Keratinocyte (primary cell): ENCODE results near the gene RENBP. TPM values are rescaled to one million over a fixed set of nuclear protein-coding genes. Genes with fewer than 3 reads are reported as not detected.

ENCODE experiments used
- DNase-seq: peaks from one replicate; pipeline ENCODE4 v3.0.0-alpha.2; 2011; ENCODE audit warnings: low read depth, missing footprints, low spot score
- FAIRE-seq: peaks from 2 replicates; lab custom pipeline; 2011; peaks lifted over from hg19 to GRCh38; lab: Jason Lieb, UNC
- H2AFZ ChIP-seq: 2 replicates; pipeline ENCODE4 v1.6.0; 2012; ENCODE audit warnings: low read length, control low read depth, inconsistent platforms; ENCODE audit not compliant: control insufficient read depth
- H3K27ac ChIP-seq: 2 replicates; pipeline ENCODE4 v1.5.1; 2011; ENCODE audit warnings: low read length; ENCODE audit not compliant: control insufficient read depth, insufficient read depth
- H3K27me3 ChIP-seq: 3 replicates; pipeline ENCODE4 v1.6.0; 2011; ENCODE audit warnings: low read length; ENCODE audit not compliant: control insufficient read depth, insufficient read depth; ENCODE audit errors: extremely low read depth
- H3K36me3 ChIP-seq, 2 experiments: 2 replicates in 1 of 2; 3 replicates in 1 of 2; pipeline ENCODE4 v1.5.1; 2011; ENCODE audit warnings: low read length in 2 of 2, mild to moderate bottlenecking in 1 of 2; ENCODE audit not compliant: control insufficient read depth in 2 of 2, insufficient read depth in 2 of 2; ENCODE audit errors: extremely low read depth in 1 of 2
- H3K4me1 ChIP-seq: 3 replicates; pipeline ENCODE4 v1.5.1; 2011; ENCODE audit warnings: low read length; ENCODE audit not compliant: control insufficient read depth, insufficient read depth; ENCODE audit errors: extremely low read depth
- H3K4me2 ChIP-seq: 3 replicates; pipeline ENCODE4 v1.6.0; 2011; ENCODE audit warnings: low read depth, low read length; ENCODE audit not compliant: control insufficient read depth, insufficient read depth; ENCODE audit errors: extremely low read depth
- H3K4me3 ChIP-seq, 3 experiments: fragments of 200-600 bp in 1 of 3; sonication (generic) in 1 of 3; 2 replicates in 2 of 3; 3 replicates in 1 of 3; pipeline ENCODE4 v1.5.1; 2011 to 2016; ENCODE audit warnings: low read length in 3 of 3, mild to moderate bottlenecking in 3 of 3, control low read depth in 2 of 3, inconsistent platforms in 1 of 3, low read depth in 1 of 3, mixed read lengths in 1 of 3, mixed run types in 1 of 3, moderate library complexity in 1 of 3; ENCODE audit not compliant: control insufficient read depth in 2 of 3, insufficient read depth in 2 of 3; ENCODE audit errors: extremely low read depth in 1 of 3
- H3K79me2 ChIP-seq: 2 replicates; pipeline ENCODE4 v1.6.0; 2012; ENCODE audit warnings: low read length; ENCODE audit not compliant: control insufficient read depth, insufficient read depth
- H3K9ac ChIP-seq: 3 replicates; pipeline ENCODE4 v1.6.0; 2011; ENCODE audit warnings: low read length; ENCODE audit not compliant: control insufficient read depth, insufficient read depth; ENCODE audit errors: extremely low read depth
- H3K9me1 ChIP-seq: 3 replicates; pipeline ENCODE4 v1.6.0; 2011; ENCODE audit warnings: low read length; ENCODE audit not compliant: control insufficient read depth, insufficient read depth; ENCODE audit errors: extremely low read depth
- H3K9me3 ChIP-seq: 2 replicates; pipeline ENCODE4 v1.5.1; 2012; ENCODE audit warnings: low read depth, low read length; ENCODE audit not compliant: control insufficient read depth
- H4K20me1 ChIP-seq: 3 replicates; pipeline ENCODE4 v1.6.0; 2011; ENCODE audit warnings: low read length; ENCODE audit not compliant: control insufficient read depth, insufficient read depth; ENCODE audit errors: extremely low read depth
- CTCF ChIP-seq, 3 experiments: IDR thresholded peaks in 1 of 3; conservative IDR thresholded peaks in 1 of 3; optimal IDR thresholded peaks in 1 of 3; 2 replicates in 2 of 3; 3 replicates in 1 of 3; pipeline versions ENCODE3 to v1.5.1; 2011; ENCODE audit warnings: low read length in 3 of 3, mild to moderate bottlenecking in 3 of 3, moderate library complexity in 2 of 3, control low read depth in 1 of 3, inconsistent platforms in 1 of 3; ENCODE audit not compliant: insufficient read depth in 2 of 3; ENCODE audit errors: extremely low read depth in 1 of 3
- EZH2 ChIP-seq: IDR thresholded peaks from one replicate; pipeline ENCODE4 v1.6.1; 2012; ENCODE audit warnings: inconsistent platforms, mild to moderate bottlenecking, low read length, moderate library complexity
- dilution Hi-C: fragments of 300-500 bp; cut with MboI; formaldehyde crosslinking; loops from one replicate; pipeline ENCODE4 v1.7.0; 2020; ENCODE audit warnings: low sequenced_read_pairs; ENCODE audit not compliant: extremely low pct_ligation_motif_present
- polyA plus RNA-seq, 5 experiments: library from polyadenylated mRNA; depleted of rRNA in 3 of 5; stranded (reverse) in 3 of 5; stranded (forward) in 1 of 5; unstranded in 1 of 5; fragments of >200 nt; gene quantifications; 1 replicate in 1 of 5; 2 replicates in 3 of 5; 3 replicates in 1 of 5; pipeline versions ENCODE4 v1.2.1 to v1.2.3, GENCODE V29; 2011 to 2012; ENCODE audit warnings: missing spikeins in 2 of 5, low read depth in 1 of 5, low replicate concordance in 1 of 5

Gene RENBP
- polyA plus RNA-seq, 1 donor (not counting 4 experiments of a cell fraction or from before 2014, with no cell fraction given), result 0.16 TPM

DNA sequence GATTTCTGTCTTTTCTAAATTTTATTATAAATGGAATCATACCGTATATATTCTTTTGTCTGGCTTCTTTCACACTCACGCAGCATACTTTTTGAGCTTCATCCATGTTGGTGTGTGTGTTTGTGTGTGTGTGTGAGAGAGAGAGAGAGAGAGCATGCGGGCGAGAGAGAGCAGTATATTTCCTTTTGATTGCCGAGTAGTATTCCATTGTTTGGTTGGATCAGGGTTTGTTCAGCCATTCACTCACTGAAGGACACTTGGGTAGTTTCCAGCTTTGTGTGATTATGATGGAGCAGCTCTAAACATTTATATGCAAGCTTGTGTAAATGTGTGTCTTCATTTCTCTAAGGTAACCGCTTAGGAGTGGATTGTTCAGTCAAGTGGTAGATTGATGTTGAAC is 55.3 kb downstream of the RENBP start:
- Histone ChIP-seq H3K79me2 (no peaks in the 10 kb centered on the region), H3K4me3 (no peak overlapping the region), H3K9ac (no peak overlapping the region), H3K36me3 (no peaks in the 10 kb centered on the region), H4K20me1 (no peaks in the 10 kb centered on the region), H2AFZ (no peak overlapping the region), H3K4me1 (no peaks in the 10 kb centered on the region), H3K4me2 (no peak overlapping the region), H3K9me1 (no peaks in the 10 kb centered on the region), H3K9me3 (no peaks in the 10 kb centered on the region), H3K27me3 (peaks cover 20% of the 10 kb centered on the region), H3K27ac (no peak overlapping the region)
- TF ChIP-seq EZH2 (no peak), CTCF (optimal IDR thresholded peaks at IDR 0.05 in 1 of 3, IDR thresholded peaks at IDR 0.05 in 1 of 3, conservative IDR thresholded peaks at IDR 0.05 in 1 of 3; ENCODE audit: extremely low read depth in 1 of 3, insufficient read depth in 2 of 3, low read length in 3 of 3) (no peak)
- DNase-seq (no peak), FAIRE-seq (no peak)
- dilution Hi-C loops, result no loop called here

GRCh38 chrX:153888344-153888743 is 56.1 kb downstream of the RENBP start:
- FAIRE-seq, result no peak
- no peaks in the 10 kb centered on the region for H3K4me1 ChIP-seq
- H2AFZ ChIP-seq, result no peak overlapping the region
- dilution Hi-C loops, result no loop called here
- H3K9me1 ChIP-seq, result no peaks in the 10 kb centered on the region
- H3K4me3 ChIP-seq, result no peak overlapping the region
- no peaks in the 10 kb centered on the region for H4K20me1 ChIP-seq
- no peak overlapping the region for H3K4me2 ChIP-seq
- TF ChIP-seq EZH2, result no peak
- TF ChIP-seq CTCF (optimal IDR thresholded peaks at IDR 0.05 in 1 of 3, IDR thresholded peaks at IDR 0.05 in 1 of 3, conservative IDR thresholded peaks at IDR 0.05 in 1 of 3; ENCODE audit: extremely low read depth in 1 of 3, insufficient read depth in 2 of 3, low read length in 3 of 3), result no peak
- H3K27ac ChIP-seq, result no peak overlapping the region
- H3K79me2 ChIP-seq, result no peaks in the 10 kb centered on the region
- H3K36me3 ChIP-seq, result no peaks in the 10 kb centered on the region
- no peak for DNase-seq
- no peaks in the 10 kb centered on the region for H3K9me3 ChIP-seq
- no peak overlapping the region for H3K9ac ChIP-seq
- H3K27me3 ChIP-seq, result peaks cover 21% of the 10 kb centered on the region
